Right atrium auricular region (tissue), 2 donors: ENCODE results near the gene BZW1. TPM values are rescaled to one million over a fixed set of nuclear protein-coding genes. Genes with fewer than 3 reads are reported as not detected.

Source experiments
- DNase-seq: peaks from one replicate; pipeline ENCODE4 v3.0.0-alpha.2; 2019; ENCODE audit warnings: low spot score
- H3K27ac ChIP-seq, 2 donors: fragments of 200-600 bp; sonication (generic); 1 replicate in 1 of 2; 2 replicates in 1 of 2; pipeline ENCODE4 v1.5.1; 2016 to 2019
- H3K27me3 ChIP-seq, 2 donors: fragments of 200-600 bp; sonication (generic); one replicate each; pipeline versions ENCODE4 v1.5.1 to v1.6.0; 2017 to 2019
- H3K36me3 ChIP-seq: fragments of 200-600 bp; sonication (generic); one replicate; pipeline ENCODE4 v1.5.1; 2016
- H3K4me1 ChIP-seq, 2 donors: fragments of 200-600 bp; sonication (generic); one replicate each; pipeline versions ENCODE4 v1.5.1 to v1.6.0; 2017 to 2019
- H3K4me3 ChIP-seq, 2 donors: fragments of 200-600 bp; sonication (generic); 1 replicate in 1 of 2; 2 replicates in 1 of 2; pipeline ENCODE4 v1.5.1; 2017 to 2019; ENCODE audit warnings: mild to moderate bottlenecking in 1 of 2, moderate library complexity in 1 of 2
- H3K9me3 ChIP-seq, 2 donors: fragments of 200-600 bp; sonication (generic); one replicate each; pipeline ENCODE4 v1.5.1; 2019
- total RNA-seq, 2 donors: library from RNA; depleted of rRNA; stranded (reverse); fragments of >200 nt; gene quantifications; one replicate each; pipeline ENCODE4 v1.1.0, GENCODE V29; 2016
- TF ChIP-seq, protein P1 (sequence below), 2 donors: fragments of 200-600 bp; sonication (generic); IDR thresholded peaks; one replicate each; pipeline ENCODE4 v1.5.1; 2019; ENCODE audit warnings: antibody characterized with exemption in 2 of 2

BZW1 gene
- 100 to 1,000 TPM in 1 of 2 donors, 10 to 100 TPM in 1; 58.0 to 131 TPM for total RNA-seq

GRCh38 chr2:200811333-200812121, at the start of gene BZW1:
Gene BZW1, plus strand, starts transcription at chr2:200811910. Its CDS starts 1,308 bp downstream, at chr2:200813218.
- H3K27me3 ChIP-seq, result no peaks in the 10 kb centered on the region
- peaks cover 33% of the 10 kb centered on the region for H3K36me3 ChIP-seq
- H3K9me3 ChIP-seq, result no peaks in the 10 kb centered on the region
- H3K4me1 ChIP-seq, result peaks cover 0 to 36% of the 10 kb centered on the region in 2 donors
- H3K27ac ChIP-seq, result peak within 1 kb of the TSS; percentile 98 to 99
- DNase-seq, result peak; percentile 96
- peak within 1 kb of the TSS; percentile 92 to 99 for H3K4me3 ChIP-seq
- TF ChIP-seq, protein P1, sequence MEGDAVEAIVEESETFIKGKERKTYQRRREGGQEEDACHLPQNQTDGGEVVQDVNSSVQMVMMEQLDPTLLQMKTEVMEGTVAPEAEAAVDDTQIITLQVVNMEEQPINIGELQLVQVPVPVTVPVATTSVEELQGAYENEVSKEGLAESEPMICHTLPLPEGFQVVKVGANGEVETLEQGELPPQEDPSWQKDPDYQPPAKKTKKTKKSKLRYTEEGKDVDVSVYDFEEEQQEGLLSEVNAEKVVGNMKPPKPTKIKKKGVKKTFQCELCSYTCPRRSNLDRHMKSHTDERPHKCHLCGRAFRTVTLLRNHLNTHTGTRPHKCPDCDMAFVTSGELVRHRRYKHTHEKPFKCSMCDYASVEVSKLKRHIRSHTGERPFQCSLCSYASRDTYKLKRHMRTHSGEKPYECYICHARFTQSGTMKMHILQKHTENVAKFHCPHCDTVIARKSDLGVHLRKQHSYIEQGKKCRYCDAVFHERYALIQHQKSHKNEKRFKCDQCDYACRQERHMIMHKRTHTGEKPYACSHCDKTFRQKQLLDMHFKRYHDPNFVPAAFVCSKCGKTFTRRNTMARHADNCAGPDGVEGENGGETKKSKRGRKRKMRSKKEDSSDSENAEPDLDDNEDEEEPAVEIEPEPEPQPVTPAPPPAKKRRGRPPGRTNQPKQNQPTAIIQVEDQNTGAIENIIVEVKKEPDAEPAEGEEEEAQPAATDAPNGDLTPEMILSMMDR (IDR thresholded peaks at IDR 0.05), result no peak

- Histone ChIP-seq H3K4me1 (peaks cover 0 to 8% of the 10 kb centered on the region in 2 donors), H3K36me3 (no peaks in the 10 kb centered on the region), H3K27me3 (no peaks in the 10 kb centered on the region), H3K27ac (no peak overlapping the region), H3K4me3 (no peak overlapping the region), H3K9me3 (no peaks in the 10 kb centered on the region)
- no peak for DNase-seq
- TF ChIP-seq, protein P1 (IDR thresholded peaks at IDR 0.05), result no peak
Measured at GRCh38 chr2:200762127-200762526, 49.6 kb upstream of the BZW1 start.

DNA sequence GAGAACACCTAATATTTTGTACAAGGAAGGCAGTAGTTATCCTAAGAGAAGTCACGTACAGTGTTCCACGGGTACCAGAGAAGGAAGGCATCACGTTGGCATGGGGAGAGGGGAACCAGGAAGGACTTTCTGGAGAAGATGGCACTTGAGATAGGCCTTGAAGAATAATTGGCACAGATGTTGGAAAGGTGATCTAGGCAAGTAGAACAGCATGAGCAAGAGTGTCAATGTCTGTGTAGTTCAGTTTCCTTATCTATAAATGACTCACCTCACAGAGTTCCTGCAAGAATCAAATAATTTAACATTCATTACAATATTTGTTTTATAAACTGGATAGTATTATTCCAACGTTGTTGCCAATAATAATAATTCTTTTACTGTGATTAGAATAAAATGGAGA, 48.3 kb upstream of the BZW1 start:
- Histone ChIP-seq H3K36me3 (no peaks in the 10 kb centered on the region), H3K4me3 (no peak overlapping the region), H3K9me3 (no peaks in the 10 kb centered on the region), H3K27ac (no peak overlapping the region), H3K27me3 (no peaks in the 10 kb centered on the region), H3K4me1 (peaks cover 0 to 8% of the 10 kb centered on the region in 2 donors)
- DNase-seq, result no peak
- TF ChIP-seq, protein P1 (IDR thresholded peaks at IDR 0.05), result no peak

GRCh38 chr2:200765139-200765951, 46.4 kb upstream of the BZW1 start:
- peak overlapping the region in 1 of 2 donors; percentile 9 for H3K27ac ChIP-seq
- DNase-seq, result no peak

GRCh38 chr2:200765995-200766660, 45.6 kb upstream of the BZW1 start:
- Histone ChIP-seq H3K27me3 (no peaks in the 10 kb centered on the region), H3K27ac (peak overlapping the region in 1 of 2 donors; percentile 9)
- DNase-seq, result no peak

More at GRCh38 chr2:200765139-200765951, 46.4 kb upstream of the BZW1 start:
- Histone ChIP-seq H3K27me3 (no peaks in the 10 kb centered on the region), H3K9me3 (no peaks in the 10 kb centered on the region), H3K36me3 (no peaks in the 10 kb centered on the region), H3K4me3 (no peak overlapping the region), H3K4me1 (peaks cover 0 to 8% of the 10 kb centered on the region in 2 donors)
- TF ChIP-seq, protein P1 (IDR thresholded peaks at IDR 0.05), result no peak

More at GRCh38 chr2:200765995-200766660, 45.6 kb upstream of the BZW1 start:
- Histone ChIP-seq H3K4me1 (peaks cover 0 to 8% of the 10 kb centered on the region in 2 donors), H3K9me3 (no peaks in the 10 kb centered on the region), H3K4me3 (no peak overlapping the region), H3K36me3 (no peaks in the 10 kb centered on the region)
- TF ChIP-seq, protein P1 (IDR thresholded peaks at IDR 0.05), result no peak
